Measurements from ENCODE around the gene SLC11A2.
"Not testable (repeated sequence)": the region's sequence is repeated elsewhere in the genome, so short reads cannot be mapped to it uniquely, and the experiment has no call there.

Gene SLC11A2

DNA sequence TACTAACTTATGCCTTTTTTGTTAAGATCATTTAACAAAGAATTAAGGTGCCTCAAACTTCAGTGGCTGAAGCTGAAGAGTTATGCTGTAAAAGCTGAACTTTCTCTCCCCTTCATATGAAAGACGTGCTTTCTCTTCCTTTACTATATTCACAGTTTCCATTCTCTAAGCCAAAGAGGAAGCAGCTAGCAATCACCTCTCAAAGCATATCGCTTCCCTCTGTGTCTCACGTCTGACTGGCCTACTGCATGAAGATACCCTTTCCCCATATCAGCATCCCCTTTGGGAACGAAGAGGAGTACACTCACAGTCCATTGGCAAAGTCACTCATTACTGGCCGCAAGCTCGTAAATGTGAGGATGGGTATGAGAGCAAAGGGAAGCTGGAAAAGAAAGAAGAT lies 34.9 kb downstream of the SLC11A2 start:
- in situ Hi-C loops (cut with MboI; ENCODE audit: low sequenced_read_pairs), result loop anchor here (10.0 kb wide), 1 partner anchor 166 kb away; no protein-coding TSS in a partner anchor

GRCh38 chr12:50990791-50991190 lies 35.4 kb downstream of the SLC11A2 start:
- in situ Hi-C loops (cut with MboI; ENCODE audit: low sequenced_read_pairs), result loop anchor here (10.0 kb wide), 1 partner anchor 166 kb away; no protein-coding TSS in a partner anchor

DNA sequence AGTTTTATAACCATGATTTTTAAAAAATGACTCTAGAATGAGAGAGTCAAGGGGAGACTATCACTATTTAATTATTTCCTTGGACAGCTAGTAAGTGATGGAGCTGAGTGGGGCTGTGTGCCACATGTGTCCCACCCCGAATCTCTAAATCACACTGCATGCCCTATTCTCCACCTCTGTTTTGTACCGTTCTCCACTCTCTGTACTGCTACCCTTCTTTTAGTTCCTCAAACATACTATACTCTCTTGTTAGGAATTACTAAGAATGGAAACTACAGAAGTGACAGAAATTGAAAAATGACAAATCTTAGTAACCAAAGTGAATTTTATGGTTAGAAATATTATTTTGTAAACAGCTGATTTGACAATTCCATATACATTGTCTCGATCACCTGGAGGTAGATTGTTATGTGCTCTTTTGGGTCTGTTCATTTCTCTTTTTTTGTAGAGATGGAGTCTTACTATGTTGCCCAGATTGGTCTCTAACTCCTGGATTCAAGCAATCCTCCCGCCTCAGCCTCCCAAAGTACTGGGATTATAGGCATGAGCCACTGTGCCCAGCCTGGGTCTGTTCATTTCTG lies 35.9 kb downstream of the SLC11A2 start:
- in situ Hi-C loops (cut with MboI; ENCODE audit: low sequenced_read_pairs), result loop anchor here (10.0 kb wide), 1 partner anchor 165 kb away; no protein-coding TSS in a partner anchor

- in situ Hi-C loops (cut with MboI; ENCODE audit: low sequenced_read_pairs), result no loop called here
Measured at GRCh38 chr12:50988871-50989270, 37.3 kb downstream of the SLC11A2 start.

DNA sequence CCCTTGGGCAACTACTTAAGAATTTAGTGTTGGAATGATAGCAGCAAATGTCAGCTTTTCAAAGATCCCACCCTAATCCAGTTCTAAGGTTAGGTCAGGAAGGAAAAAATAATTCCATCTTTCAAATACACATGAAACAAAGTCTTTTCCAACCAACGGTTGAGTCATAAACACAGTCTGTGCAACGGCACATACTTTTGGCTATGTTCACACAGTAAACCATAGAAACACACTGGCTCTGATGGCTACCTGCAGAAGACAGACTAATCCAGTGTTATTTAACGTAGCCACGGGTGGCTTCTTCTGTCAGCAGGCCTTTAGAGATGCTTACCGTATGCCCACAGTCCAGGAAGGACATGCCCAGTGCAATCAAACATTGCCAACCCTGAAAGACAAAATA lies 38.1 kb downstream of the SLC11A2 start:
- in situ Hi-C loops (cut with MboI; ENCODE audit: low sequenced_read_pairs), result no loop called here

GRCh38 chr12:50986966-50987737 lies 39.0 kb downstream of the SLC11A2 start:
- in situ Hi-C loops (cut with MboI; ENCODE audit: low sequenced_read_pairs), result no loop called here

GRCh38 chr12:50985322-50985721 lies 40.9 kb downstream of the SLC11A2 start:
- in situ Hi-C loops (cut with MboI; ENCODE audit: low sequenced_read_pairs), result no loop called here

DNA sequence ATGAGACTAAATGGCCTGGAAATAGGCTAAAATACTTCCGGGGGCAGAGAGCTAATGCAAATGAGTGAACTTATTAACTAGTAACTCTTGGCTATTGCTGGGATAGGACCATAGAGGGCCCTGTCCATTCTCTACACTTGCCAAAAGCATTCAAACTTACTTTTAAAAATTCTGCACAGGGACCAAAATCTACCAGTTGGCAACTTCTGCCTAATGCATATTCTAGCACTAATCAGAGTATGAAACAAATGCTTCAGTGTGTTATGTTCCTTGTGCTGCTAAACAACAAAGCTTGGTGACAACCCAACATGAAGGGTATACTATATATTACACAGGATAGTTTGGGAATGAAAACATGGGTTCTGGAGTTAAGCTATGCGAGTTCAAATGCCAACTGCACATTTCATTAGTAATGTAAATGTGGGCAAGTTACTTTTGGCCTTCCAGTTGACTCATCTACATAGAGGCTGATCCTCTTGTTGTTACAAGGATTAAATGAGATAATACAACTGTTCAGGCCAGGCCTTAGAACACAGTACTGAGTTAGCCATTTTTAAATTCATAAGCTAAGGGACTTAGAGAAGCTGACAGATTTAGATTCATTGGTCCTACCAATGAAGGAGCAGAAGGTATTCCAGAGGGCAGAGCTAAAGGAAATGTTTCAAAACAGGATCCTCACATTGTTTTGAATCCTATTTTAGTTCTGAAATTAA lies 41.4 kb downstream of the SLC11A2 start:
- in situ Hi-C loops (cut with MboI; ENCODE audit: low sequenced_read_pairs), result no loop called here

- in situ Hi-C loops (cut with MboI; ENCODE audit: low sequenced_read_pairs), result no loop called here
Measured at GRCh38 chr12:50981319-50982239, 44.6 kb downstream of the SLC11A2 start.

DNA sequence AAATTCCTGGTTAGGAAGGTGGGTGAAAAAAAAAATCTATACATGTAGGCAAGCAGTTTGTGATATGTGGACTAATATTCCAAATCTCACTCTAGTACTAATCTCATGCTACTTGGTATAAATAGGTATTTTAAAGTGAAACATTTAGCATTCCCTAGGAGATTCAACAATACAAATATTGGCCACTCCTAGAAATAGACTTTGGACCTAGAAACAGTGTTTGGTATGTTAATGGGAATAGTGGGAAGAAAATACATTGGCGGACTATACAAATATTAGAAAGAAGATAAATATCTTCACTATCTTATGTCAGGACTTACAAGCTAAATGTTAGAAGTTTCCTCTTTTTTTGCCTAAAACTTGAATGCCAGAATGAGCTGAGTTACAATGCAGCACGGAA lies 45.6 kb downstream of the SLC11A2 start:
- in situ Hi-C loops (cut with MboI; ENCODE audit: low sequenced_read_pairs), result no loop called here

GRCh38 chr12:50979369-50980052 lies 46.7 kb downstream of the SLC11A2 start:
- in situ Hi-C loops (cut with MboI; ENCODE audit: low sequenced_read_pairs), result no loop called here

DNA sequence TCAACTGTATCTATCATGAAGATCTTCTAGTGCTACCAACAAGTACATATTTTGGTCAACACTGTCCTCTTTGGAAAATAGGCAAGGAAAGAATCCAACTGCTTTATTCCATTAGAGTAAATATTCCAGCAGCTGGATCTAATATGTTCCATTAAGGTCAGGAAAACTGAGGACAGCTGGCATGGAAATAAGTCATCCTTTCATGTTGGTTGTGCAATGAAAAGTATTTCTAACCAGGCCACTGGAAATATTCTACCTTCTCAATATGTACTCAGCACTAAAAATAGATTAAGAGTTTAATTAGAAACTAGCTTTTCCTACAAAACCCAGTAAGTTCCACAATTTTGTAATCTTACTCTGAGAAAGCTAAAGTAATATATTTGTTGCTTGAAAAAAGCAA lies 54.2 kb downstream of the SLC11A2 start:
- in situ Hi-C loops (cut with MboI; ENCODE audit: low sequenced_read_pairs), result no loop called here

- in situ Hi-C loops (cut with MboI; ENCODE audit: low sequenced_read_pairs), result no loop called here
Measured at GRCh38 chr12:50964432-50964831, 61.8 kb downstream of the SLC11A2 start.

- in situ Hi-C loops (cut with MboI; ENCODE audit: low sequenced_read_pairs), result no loop called here
Measured at GRCh38 chr12:50961708-50962107, 64.5 kb downstream of the SLC11A2 start.

DNA sequence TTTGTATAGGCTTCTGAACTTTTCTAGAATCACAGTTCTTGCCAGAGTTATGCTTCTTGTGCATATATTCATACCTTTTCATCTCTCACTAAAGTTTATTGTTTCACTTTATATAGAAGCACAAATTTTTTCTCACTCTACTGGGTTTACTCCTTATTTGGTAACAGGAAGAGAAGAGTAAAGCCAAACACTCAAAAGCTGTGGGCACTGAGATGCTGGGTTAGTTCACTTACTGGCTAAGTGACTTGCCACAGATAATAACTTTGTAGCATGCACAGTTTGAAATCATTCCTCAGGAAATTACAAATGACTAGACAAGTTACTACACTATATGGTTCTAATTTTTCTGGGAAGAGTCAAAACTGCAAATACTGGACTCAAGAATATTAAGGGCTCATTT lies 66.1 kb downstream of the SLC11A2 start:
- in situ Hi-C loops (cut with MboI; ENCODE audit: low sequenced_read_pairs), result no loop called here

- in situ Hi-C loops (cut with MboI; ENCODE audit: low sequenced_read_pairs), result no loop called here
Measured at GRCh38 chr12:50955697-50956096, 70.5 kb downstream of the SLC11A2 start.

- in situ Hi-C loops (cut with MboI; ENCODE audit: low sequenced_read_pairs), result no loop called here
Measured at GRCh38 chr12:50955288-50955687, 70.9 kb downstream of the SLC11A2 start.

- in situ Hi-C loops (cut with MboI; ENCODE audit: low sequenced_read_pairs), result not testable (repeated sequence)
Measured at GRCh38 chr12:50954789-50955188, 71.4 kb downstream of the SLC11A2 start.

DNA sequence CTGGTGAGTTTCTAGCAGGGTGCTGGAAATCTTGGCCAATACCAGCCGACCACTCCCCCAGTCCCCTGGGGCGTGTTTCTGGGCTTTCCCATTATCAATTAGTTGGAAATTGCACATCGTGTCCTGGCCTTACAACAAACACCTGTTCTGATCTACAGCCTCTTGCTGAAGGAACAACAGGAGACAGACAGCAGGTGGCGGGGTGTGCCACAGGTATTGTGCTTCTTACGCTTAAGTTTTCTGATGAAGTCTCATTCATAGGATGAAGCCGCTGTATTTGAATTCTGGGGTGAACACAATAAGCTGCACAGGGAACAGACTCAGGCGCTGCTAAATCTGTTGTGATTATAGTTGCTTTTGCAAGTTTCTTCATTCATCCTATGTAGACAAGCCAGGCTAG lies 73.1 kb downstream of the SLC11A2 start:
- in situ Hi-C loops (cut with MboI; ENCODE audit: low sequenced_read_pairs), result no loop called here

GRCh38 chr12:50952510-50952909 lies 73.7 kb downstream of the SLC11A2 start, which contains the start of gene HIGD1C:
Gene HIGD1C, plus strand, starts transcription at chr12:50952544. Its CDS starts 1,455 bp downstream, at chr12:50953999.
- in situ Hi-C loops (cut with MboI; ENCODE audit: low sequenced_read_pairs), result no loop called here

All from HL-60/S4 (cell line).